Head of caudate nucleus (tissue), 42 donors: Measurements from ENCODE around the gene ELL.

Source experiments
- DNase-seq, 42 donors: peaks; one replicate each; pipeline versions ENCODE4 v3.0.0 to v3.0.0-alpha.2; 2020 to 2021; ENCODE audit warnings: mixed read lengths in 7 of 42
- intact Hi-C: fragments of 100-400 bp; cut with DNase I; formaldehyde crosslinking; loops from one replicate; pipeline ENCODE4 v1.15.0; 2022

ELL gene

DNA sequence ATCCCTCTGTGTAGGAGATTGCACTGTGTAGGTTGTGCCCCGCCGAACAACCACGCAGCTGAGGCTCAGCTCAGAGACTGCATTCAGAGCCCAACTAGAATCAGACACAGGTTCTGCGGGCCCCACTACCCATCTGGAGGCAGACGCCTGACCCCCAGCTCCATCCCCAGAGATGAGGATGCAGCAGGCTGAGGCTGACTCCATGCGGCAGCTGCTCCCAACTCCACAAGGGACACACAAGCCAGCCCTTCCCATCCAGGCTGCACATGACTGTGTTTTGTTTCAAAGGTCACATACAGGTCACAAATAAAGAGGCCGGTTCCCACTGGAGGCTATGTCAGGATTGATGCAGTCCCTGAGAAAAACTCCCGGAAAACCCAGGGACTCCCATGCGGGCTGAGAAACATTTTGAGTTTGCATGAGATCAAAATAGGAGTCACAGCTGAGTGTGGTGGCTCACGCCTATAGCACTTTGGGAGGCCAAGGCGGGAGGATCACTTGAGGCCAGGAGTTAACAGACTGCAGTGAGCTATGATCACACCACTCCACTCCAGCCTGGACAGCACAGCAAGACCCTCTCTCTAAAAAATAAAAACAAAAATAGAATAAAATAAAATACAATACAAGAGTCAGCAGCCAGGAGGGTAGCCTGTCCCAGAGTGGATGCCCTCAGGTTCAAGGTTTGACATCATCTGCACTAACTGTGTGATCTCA lies 14.0 kb downstream of the ELL start:
- peak in 33 of 42 donors; percentile 34 to 89 (median 63) for DNase-seq
- intact Hi-C loops: no loop called here

GRCh38 chr19:18507021-18507726 lies 14.7 kb downstream of the ELL start:
- intact Hi-C loops: no loop called here
- DNase-seq: peak in 34 of 42 donors; percentile 41 to 89 (median 66)

- intact Hi-C loops: no loop called here
- DNase-seq: no peak
Observed at GRCh38 chr19:18506101-18506930, 15.6 kb downstream of the ELL start.

GRCh38 chr19:18504886-18505610 lies 16.8 kb downstream of the ELL start:
- intact Hi-C loops: no loop called here
- DNase-seq: no peak

DNA sequence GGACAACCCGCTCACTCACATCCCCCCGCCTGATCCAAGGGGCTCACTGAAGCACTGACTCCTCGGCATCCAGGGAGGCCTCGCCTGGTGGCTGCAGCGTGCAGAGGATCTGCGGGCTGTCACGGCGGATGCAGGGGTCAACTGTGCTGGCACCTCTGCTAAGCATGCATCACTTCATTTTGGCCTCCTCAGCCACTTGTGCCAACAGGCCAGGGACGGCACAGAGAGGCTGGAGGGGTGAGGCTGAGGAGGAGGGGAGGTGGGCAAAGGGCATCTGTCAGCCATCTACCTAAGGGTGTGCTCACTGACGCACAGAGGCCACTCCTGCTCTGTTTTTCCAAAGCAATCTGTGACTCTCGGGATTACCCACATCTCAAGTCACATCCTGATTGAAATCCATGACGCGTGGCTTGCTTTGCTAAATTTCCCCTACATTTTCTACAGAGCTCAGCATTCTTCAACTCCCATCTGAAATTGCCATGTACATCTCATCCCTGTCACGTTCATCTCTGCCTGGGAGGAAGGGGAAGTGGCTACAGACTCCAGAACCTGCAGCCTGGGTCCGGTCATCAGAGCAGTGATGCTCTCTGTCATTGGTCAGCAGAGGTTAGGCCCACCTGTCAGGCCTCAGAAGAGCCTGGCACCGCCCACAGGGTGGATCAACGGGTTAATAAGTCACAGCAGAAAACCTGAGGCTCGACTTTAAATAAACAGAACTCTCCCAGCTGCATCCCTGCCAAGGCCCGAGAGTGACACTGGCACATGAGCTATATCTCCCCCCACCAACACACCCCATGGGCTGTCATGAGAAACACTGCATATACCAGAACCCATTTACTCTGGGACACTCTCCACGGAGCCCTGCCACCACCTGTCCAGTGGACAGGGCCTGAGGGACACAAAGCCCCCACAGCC lies 17.6 kb downstream of the ELL start:
- DNase-seq: no peak
- intact Hi-C loops: no loop called here

DNA sequence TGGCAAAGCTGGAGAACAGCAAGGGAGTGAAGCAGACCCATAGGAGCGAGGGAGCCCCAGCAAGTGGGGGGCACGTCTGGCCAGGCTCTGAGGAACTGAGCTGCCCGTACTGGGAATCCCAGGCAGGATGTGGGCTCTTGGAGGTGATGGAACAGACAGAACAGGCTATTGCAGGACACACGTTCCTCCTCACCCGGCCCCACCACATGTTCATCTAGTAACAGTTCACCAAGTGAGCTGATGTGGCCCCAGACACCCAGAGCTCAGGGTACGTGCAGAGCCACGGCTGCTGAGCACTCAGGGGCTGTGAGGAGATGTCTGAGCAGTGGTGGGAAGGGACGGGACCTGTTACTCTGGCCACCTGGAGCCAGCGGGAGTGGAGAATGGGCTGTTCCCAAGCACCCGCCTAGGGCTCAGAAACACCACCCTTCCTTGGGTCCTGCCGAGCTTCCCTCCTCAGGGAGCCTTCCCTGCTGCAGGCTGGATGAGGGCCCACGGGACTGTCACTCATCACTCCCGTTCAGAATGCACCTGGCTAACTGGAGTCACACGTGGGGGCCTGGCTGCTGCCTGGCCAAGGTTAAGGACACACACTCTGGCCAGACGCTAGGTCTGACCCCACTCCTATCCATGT lies 18.4 kb downstream of the ELL start:
- no peak for DNase-seq
- intact Hi-C loops: no loop called here

DNA sequence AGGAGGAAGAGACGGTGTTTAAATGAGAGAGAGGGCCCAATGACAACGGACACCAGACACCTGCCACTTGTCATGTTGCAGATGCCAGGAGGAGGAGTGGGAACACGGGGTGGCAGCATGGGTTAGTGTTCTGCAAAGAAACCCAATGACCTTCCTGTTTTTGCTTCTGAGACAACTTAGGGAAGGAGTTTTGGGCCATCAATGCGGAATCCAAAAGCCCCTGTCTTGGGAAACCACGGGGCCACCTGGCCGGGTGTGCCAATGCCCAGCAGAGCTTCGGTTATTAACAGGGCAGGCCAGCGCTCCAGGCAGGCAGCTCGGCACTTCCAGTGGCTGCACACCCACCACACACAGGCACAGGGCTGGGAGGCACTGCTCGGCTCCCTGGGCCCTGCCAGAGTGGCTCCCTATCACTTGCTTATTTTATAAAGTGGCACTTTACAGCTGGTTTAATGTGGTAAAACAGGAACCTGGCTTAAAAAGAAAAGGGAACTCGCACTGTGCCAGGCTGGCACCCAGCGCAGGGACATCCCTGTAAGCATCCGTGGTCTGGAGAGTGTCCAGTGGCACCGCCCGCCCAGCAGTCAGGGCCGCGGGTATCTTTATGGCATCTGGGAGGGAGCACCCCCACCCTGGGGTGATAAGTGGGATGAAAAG lies 19.1 kb downstream of the ELL start:
- intact Hi-C loops: no loop called here
- DNase-seq: peak in 2 of 42 donors; percentile 45 to 51

DNA sequence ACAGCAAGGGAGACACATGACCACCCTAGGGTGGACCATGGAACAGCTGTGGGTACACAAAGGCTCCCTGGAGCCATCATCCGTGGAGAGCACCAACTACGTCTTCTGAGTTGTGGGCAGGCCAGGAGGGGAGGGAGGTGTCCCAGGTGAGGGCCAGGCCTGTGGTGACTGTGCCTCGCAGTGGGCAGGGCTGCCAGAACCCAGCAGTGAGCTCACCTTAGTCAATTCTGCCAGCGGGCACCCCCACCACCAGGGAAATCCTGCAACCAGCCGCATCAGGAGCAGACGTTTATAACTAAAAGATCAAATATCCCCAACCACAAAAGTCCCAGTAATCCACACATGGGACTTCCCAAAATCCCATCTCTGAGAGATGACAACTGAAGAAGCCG lies 19.6 kb downstream of the ELL start:
- no peak for DNase-seq
- intact Hi-C loops: no loop called here

GRCh38 chr19:18501832-18502231 lies 20.0 kb downstream of the ELL start:
- intact Hi-C loops: no loop called here
- no peak for DNase-seq

DNA sequence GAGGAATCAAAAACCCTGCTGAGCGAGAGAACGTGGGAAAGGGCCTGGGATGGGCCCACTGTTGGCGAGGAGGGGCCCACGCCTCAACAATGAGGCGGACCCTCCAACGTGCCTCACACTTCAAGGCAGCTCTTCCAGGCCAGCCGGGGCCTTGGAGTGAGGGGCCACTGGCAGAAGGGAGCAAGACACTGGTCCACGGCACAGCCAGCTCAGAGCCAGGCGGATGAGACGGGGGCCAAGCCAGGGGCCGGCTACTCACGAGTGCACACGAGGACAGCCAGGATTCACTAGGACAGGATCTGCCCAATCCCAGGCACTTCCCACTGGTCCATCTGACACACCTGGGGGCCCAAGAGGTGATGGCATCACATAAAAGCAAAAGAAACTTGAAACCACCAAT lies 20.5 kb downstream of the ELL start:
- intact Hi-C loops: no loop called here
- no peak for DNase-seq

- DNase-seq: no peak
- intact Hi-C loops: no loop called here
Observed at GRCh38 chr19:18500799-18501198, 21.1 kb downstream of the ELL start.

DNA sequence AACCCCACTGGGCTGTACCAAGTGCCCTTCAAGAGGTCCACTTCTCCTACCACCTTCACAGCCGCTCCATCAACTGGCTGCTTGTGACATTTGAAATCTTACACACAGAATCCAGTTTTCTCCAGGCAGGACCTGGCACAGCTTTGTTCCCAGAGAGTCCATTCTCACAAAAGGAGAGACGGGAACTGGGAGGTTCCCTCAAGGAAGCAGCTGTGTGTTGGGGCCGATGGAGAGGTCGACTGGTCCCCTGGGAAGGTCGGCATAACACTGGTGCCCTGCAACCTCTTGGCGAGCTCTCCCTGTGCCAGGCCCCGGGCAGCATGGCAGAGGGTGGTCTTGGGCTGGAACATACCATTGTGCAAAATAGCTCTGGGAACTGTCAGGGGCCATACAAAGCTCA lies 21.5 kb downstream of the ELL start:
- DNase-seq: no peak
- intact Hi-C loops: no loop called here

GRCh38 chr19:18499055-18499775 lies 22.7 kb downstream of the ELL start:
- no peak for DNase-seq
- intact Hi-C loops: no loop called here

DNA sequence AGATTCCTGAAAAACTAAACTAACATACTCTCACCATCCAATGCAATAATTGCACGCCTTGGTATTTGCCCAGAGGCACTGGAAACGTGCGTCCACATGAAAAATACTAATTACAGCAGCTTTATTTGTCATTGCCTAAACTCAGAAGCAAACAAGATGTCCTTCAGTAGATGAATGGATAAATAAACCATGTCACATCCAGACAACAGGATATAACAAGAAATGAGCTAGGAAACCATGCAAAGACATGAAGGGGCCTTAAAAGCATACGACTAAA lies 25.0 kb downstream of the ELL start:
- intact Hi-C loops: no loop called here
- no peak for DNase-seq

DNA sequence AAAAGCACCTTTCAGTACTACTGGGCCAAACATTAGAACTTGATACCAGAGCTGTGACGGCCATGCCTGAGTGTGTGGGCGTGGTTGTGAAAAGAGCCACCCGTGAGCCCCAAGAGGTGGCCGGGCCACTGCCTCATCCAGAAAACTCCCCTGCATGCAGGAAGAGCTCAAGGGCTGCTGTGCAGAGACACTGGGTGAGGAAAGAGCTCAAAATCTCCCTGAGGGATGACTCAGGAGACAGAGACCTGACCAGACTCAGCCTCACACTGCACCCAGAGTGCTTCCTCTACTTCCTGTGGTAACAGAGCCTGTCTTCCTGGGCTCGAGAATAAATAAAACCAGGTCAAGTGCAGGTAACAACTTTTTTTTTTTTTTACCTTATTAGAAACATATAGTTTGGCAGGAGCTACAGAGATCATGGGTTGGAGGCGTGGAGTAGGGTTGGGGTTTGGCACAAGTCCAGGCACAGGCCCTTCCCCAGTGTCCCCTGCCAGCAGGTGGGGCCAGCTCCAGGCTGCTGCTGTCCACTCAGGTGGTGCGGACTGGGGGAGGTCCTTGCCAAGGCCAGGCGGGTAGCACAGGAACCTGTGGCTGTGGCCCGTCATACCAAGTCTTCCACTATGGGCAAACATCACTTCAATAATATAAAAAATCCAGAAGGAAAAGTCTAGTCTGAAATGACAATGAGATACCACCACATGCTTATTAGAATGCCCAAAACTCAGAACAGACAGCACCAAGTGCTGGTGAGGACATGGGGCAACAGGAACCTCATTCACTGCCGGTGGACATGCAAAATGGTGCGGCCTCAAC lies 25.5 kb downstream of the ELL start:
- no peak for DNase-seq
- intact Hi-C loops: no loop called here

DNA sequence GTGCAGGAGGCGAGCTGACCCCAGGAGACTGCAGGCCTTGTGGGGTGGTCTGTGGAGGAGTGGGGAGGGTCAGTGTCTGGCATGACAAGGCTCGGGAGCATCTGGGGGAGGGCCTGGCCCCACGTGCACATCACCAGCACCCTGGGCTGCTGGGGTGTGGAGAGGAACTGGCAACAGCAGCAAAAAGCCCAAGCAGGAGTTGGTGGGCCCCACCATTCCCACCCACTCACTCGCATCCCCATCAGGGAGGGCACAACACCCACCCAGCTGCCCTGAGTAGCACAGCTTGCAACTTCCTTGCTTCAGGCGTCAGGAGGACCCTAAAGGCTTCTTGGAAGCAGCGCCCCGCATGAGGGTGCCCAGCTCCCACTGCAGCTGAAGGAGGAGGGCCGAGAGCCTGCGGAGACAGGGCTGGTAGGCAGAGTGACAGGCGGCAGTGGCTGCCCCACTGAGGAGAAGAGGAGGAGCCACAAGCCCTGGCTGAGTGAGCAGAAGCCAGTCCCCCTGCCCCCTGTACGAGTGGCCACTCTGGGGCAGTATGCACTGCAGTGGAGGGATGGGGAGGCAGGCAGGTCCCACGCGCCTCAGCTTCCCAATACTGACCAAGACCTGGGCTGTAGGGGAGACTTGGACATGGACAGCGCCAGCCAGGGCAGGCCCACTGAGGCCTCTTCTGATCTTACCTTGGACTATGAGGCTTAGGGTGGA lies 26.5 kb downstream of the ELL start:
- intact Hi-C loops: no loop called here
- DNase-seq: no peak
